WTC11 (cell line): ENCODE measurements around the gene FALEC. TPM values are rescaled to one million over a fixed set of nuclear protein-coding genes. Genes with fewer than 3 reads are reported as not detected.

ENCODE experiments used
- ATAC-seq: fragments of 200-7000 bp; cut with Tn5 transposase; 2 replicates; pipeline ENCODE4 v1.10.0; 2021; ENCODE audit warnings: mild to moderate bottlenecking, moderate library complexity
- CTCF ChIA-PET: fragments of 300-600 bp; sonication (Branson Sonifier 250); formaldehyde crosslinking; loops from one replicate; lab custom pipeline; 2021; ENCODE audit warnings: antibody characterized with exemption; lab: Charles Lee
- POLR2A ChIA-PET: fragments of 350-600 bp; sonication (Branson Sonifier 250); formaldehyde crosslinking; loops from one replicate; lab custom pipeline; 2021; ENCODE audit warnings: antibody characterized with exemption; lab: Charles Lee
- DNase-seq: peaks from one replicate; pipeline ENCODE4 v3.0.0; 2021; ENCODE audit warnings: low spot score
- H3K27ac Mint-ChIP-seq: 2 replicates; pipeline ENCODE4 v1.8.0; 2021; ENCODE audit warnings: mixed read lengths
- H3K27me3 Mint-ChIP-seq: 2 replicates; pipeline ENCODE4 v1.8.0; 2021; ENCODE audit warnings: low read depth, mild to moderate bottlenecking, moderate library complexity, mixed read lengths
- H3K36me3 Mint-ChIP-seq: 2 replicates; pipeline ENCODE4 v1.8.0; 2021; ENCODE audit warnings: mixed read lengths
- H3K4me1 Mint-ChIP-seq: 2 replicates; pipeline ENCODE4 v1.8.0; 2022; ENCODE audit warnings: mixed read lengths
- H3K4me3 Mint-ChIP-seq: 2 replicates; pipeline ENCODE4 v1.8.0; 2021; ENCODE audit warnings: mild to moderate bottlenecking, moderate library complexity, mixed read lengths
- H3K9me3 Mint-ChIP-seq: 2 replicates; pipeline ENCODE4 v1.8.0; 2021; ENCODE audit warnings: mixed read lengths
- EMX1 ChIP-seq: fragments of 250-450 bp; sonication (Bioruptor Pico); IDR thresholded peaks from 2 replicates; pipeline ENCODE4 v1.8.0; 2021; ENCODE audit warnings: mild to moderate bottlenecking
- GABPB1 ChIP-seq: sonication (generic); formaldehyde crosslinking; IDR thresholded peaks from 2 replicates; pipeline ENCODE4 v1.8.1; 2023; ENCODE audit warnings: mild to moderate bottlenecking, missing genetic modification reagents
- MYBL2 ChIP-seq: sonication (generic); formaldehyde crosslinking; IDR thresholded peaks from 2 replicates; pipeline ENCODE4 v1.8.1; 2023; ENCODE audit warnings: mild to moderate bottlenecking, moderate library complexity, missing genetic modification reagents
- NFATC4 ChIP-seq: fragments of 250-450 bp; sonication (Bioruptor Pico); IDR thresholded peaks from 2 replicates; pipeline ENCODE4 v1.9.0; 2021; ENCODE audit warnings: mild to moderate bottlenecking
- NR3C1 ChIP-seq: sonication (generic); formaldehyde crosslinking; conservative IDR thresholded peaks from 2 replicates; pipeline ENCODE4 v1.8.1; 2023; ENCODE audit warnings: low read depth, mild to moderate bottlenecking, missing genetic modification reagents
- PRRX2 ChIP-seq: fragments of 250-450 bp; sonication (Bioruptor Pico); IDR thresholded peaks from 2 replicates; pipeline ENCODE4 v1.8.0; 2021; ENCODE audit warnings: mild to moderate bottlenecking
- ZBTB21 ChIP-seq: sonication (generic); formaldehyde crosslinking; IDR thresholded peaks from 2 replicates; pipeline ENCODE4 v1.8.1; 2023; ENCODE audit warnings: mild to moderate bottlenecking, missing genetic modification reagents, borderline replicate concordance
- ZNF121 ChIP-seq: sonication (generic); formaldehyde crosslinking; IDR thresholded peaks from 2 replicates; pipeline ENCODE4 v1.8.0; 2023; ENCODE audit warnings: missing genetic modification reagents
- ZNF138 ChIP-seq: sonication (generic); formaldehyde crosslinking; conservative IDR thresholded peaks from 2 replicates; pipeline ENCODE4 v1.8.1; 2022; ENCODE audit warnings: mild to moderate bottlenecking, moderate library complexity, missing genetic modification reagents
- total RNA-seq: library from RNA; stranded (reverse); gene quantifications from 3 replicates; pipeline ENCODE4 v1.2.3, GENCODE V29; 2021
- TF ChIP-seq, protein P1 (sequence below): fragments of 200-600 bp; IDR thresholded peaks from 2 replicates; pipeline ENCODE4 v1.8.0; 2022; ENCODE audit warnings: antibody characterized with exemption
- TF ChIP-seq, protein P2 (sequence below): sonication (generic); formaldehyde crosslinking; IDR thresholded peaks from 2 replicates; pipeline ENCODE4 v1.8.1; 2023; ENCODE audit warnings: mild to moderate bottlenecking, missing genetic modification reagents
- TF ChIP-seq, protein P3 (sequence below): fragments of 250-450 bp; sonication (Bioruptor Pico); IDR thresholded peaks from 2 replicates; pipeline ENCODE4 v2.1.2; 2022; ENCODE audit warnings: mild to moderate bottlenecking, moderate library complexity
- TF ChIP-seq, protein P4 (sequence below): sonication (generic); formaldehyde crosslinking; IDR thresholded peaks from 2 replicates; pipeline ENCODE4 v1.8.1; 2022; ENCODE audit warnings: low read depth, missing genetic modification reagents, borderline replicate concordance
- TF ChIP-seq, protein P5 (sequence below): sonication (generic); formaldehyde crosslinking; IDR thresholded peaks from 2 replicates; pipeline ENCODE4 v1.8.1; 2023; ENCODE audit warnings: mild to moderate bottlenecking, missing genetic modification reagents, moderate library complexity
- TF ChIP-seq, protein P6 (sequence below): fragments of 250-450 bp; sonication (Bioruptor Pico); IDR thresholded peaks from 2 replicates; pipeline ENCODE4 v1.9.0; 2021; ENCODE audit warnings: mild to moderate bottlenecking, borderline replicate concordance

The FALEC gene
- total RNA-seq, 1 experiment from 2014 or later = 1.2 TPM

DNA sequence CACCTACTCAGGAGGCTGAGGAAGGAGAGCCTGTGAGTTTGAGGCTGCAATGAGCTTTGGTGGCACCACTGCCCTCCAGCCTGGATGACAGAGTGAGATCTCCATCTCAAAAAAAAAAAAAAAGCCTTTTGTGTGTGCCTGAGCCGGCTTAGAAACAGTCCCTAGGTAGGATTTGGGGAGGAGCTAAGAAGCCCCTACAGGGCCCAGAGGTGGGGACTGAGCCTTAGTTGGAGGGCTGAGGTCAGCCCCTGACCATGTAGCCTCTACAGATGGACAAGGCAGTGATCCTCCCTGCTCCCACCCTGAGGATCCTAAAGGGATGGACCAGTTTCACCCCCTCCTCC is 36.2 kb downstream of the FALEC start (continued):
- TF ChIP-seq, protein P1, sequence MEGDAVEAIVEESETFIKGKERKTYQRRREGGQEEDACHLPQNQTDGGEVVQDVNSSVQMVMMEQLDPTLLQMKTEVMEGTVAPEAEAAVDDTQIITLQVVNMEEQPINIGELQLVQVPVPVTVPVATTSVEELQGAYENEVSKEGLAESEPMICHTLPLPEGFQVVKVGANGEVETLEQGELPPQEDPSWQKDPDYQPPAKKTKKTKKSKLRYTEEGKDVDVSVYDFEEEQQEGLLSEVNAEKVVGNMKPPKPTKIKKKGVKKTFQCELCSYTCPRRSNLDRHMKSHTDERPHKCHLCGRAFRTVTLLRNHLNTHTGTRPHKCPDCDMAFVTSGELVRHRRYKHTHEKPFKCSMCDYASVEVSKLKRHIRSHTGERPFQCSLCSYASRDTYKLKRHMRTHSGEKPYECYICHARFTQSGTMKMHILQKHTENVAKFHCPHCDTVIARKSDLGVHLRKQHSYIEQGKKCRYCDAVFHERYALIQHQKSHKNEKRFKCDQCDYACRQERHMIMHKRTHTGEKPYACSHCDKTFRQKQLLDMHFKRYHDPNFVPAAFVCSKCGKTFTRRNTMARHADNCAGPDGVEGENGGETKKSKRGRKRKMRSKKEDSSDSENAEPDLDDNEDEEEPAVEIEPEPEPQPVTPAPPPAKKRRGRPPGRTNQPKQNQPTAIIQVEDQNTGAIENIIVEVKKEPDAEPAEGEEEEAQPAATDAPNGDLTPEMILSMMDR = no peak
- TF ChIP-seq, protein P2, sequence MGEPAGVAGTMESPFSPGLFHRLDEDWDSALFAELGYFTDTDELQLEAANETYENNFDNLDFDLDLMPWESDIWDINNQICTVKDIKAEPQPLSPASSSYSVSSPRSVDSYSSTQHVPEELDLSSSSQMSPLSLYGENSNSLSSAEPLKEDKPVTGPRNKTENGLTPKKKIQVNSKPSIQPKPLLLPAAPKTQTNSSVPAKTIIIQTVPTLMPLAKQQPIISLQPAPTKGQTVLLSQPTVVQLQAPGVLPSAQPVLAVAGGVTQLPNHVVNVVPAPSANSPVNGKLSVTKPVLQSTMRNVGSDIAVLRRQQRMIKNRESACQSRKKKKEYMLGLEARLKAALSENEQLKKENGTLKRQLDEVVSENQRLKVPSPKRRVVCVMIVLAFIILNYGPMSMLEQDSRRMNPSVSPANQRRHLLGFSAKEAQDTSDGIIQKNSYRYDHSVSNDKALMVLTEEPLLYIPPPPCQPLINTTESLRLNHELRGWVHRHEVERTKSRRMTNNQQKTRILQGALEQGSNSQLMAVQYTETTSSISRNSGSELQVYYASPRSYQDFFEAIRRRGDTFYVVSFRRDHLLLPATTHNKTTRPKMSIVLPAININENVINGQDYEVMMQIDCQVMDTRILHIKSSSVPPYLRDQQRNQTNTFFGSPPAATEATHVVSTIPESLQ (CRISPR knock-in tag) = no peak
- TF ChIP-seq ZNF121 = no peak
- TF ChIP-seq, protein P3, sequence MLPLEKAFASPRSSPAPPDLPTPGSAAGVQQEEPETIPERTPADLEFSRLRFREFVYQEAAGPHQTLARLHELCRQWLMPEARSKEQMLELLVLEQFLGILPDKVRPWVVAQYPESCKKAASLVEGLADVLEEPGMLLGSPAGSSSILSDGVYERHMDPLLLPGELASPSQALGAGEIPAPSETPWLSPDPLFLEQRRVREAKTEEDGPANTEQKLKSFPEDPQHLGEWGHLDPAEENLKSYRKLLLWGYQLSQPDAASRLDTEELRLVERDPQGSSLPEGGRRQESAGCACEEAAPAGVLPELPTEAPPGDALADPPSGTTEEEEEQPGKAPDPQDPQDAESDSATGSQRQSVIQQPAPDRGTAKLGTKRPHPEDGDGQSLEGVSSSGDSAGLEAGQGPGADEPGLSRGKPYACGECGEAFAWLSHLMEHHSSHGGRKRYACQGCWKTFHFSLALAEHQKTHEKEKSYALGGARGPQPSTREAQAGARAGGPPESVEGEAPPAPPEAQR = no peak
- no peak for TF ChIP-seq MYBL2 (CRISPR knock-in tag)
- TF ChIP-seq, protein P4, sequence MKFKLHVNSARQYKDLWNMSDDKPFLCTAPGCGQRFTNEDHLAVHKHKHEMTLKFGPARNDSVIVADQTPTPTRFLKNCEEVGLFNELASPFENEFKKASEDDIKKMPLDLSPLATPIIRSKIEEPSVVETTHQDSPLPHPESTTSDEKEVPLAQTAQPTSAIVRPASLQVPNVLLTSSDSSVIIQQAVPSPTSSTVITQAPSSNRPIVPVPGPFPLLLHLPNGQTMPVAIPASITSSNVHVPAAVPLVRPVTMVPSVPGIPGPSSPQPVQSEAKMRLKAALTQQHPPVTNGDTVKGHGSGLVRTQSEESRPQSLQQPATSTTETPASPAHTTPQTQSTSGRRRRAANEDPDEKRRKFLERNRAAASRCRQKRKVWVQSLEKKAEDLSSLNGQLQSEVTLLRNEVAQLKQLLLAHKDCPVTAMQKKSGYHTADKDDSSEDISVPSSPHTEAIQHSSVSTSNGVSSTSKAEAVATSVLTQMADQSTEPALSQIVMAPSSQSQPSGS = no peak
- TF ChIP-seq NR3C1 (CRISPR knock-in tag) = no peak
- no peak for TF ChIP-seq ZNF138 (CRISPR knock-in tag)
- TF ChIP-seq, protein P5, sequence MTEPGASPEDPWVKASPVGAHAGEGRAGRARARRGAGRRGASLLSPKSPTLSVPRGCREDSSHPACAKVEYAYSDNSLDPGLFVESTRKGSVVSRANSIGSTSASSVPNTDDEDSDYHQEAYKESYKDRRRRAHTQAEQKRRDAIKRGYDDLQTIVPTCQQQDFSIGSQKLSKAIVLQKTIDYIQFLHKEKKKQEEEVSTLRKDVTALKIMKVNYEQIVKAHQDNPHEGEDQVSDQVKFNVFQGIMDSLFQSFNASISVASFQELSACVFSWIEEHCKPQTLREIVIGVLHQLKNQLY (CRISPR knock-in tag) = no peak
- TF ChIP-seq NFATC4 = no peak

DNA sequence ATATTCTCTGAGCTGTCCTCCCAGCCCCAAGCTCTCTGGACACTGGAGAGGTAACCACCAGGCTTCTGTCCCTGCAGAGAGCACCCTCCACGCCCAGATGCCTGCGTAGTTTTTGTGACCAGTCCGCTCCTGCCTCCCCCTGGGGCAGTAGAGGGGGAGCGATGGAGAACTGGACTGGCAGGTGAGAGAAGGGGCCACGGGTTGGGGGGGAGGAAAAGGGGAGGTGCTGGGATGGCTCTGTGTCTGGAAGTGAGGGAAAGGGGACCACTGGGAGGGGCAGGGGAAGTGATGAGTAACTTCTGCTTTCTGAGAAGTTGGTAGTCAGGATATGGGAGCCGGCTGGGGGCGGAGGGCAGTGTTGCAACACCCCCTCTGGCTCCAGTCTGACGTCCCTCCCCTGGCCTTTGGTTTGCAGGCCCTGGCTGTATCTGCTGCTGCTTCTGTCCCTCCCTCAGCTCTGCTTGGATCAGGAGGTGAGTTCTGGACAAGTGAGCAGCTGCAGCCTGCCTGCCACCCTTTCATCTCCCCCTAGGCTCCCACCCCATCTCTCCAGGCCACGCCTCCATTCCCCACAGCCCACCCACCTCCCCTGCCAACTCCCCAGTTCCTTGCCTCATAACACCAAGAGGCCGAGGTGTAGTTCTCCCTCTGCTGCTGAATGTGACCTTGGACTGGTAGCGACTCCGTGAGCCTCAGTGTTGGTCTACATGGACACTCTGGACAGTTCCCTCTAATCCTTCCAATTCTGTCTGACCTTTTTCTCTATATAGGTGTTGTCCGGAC is 36.8 kb downstream of the FALEC start:
- TF ChIP-seq, protein P3 = no peak
- TF ChIP-seq GABPB1 = peak; percentile 53; the same call in 1 of the 2 replicates
- no peaks in the 10 kb centered on the region for H3K9me3 Mint-ChIP-seq
- no peak for DNase-seq
- H3K27ac Mint-ChIP-seq = no peak overlapping the region
- H3K4me1 Mint-ChIP-seq = peaks cover 35% of the 10 kb centered on the region
- ChIA-PET CTCF (interaction anchor here (0.6 to 8.2 kb wide), 4 partner anchors 8 to 261 kb away, joined by 3 to 124 read pairs (median 50); no protein-coding TSS in a partner anchor), POLR2A (interaction anchor here (0.7 kb wide), 1 partner anchor 13 kb away, joined by 4 read pairs; no protein-coding TSS in a partner anchor)
- ATAC-seq = no peak; the same call in 1 of the 2 replicates
- H3K27me3 Mint-ChIP-seq = peaks cover 32% of the 10 kb centered on the region
- no peak overlapping the region for H3K4me3 Mint-ChIP-seq
- H3K36me3 Mint-ChIP-seq = peaks cover 4% of the 10 kb centered on the region; the same call in 1 of the 2 replicates

DNA sequence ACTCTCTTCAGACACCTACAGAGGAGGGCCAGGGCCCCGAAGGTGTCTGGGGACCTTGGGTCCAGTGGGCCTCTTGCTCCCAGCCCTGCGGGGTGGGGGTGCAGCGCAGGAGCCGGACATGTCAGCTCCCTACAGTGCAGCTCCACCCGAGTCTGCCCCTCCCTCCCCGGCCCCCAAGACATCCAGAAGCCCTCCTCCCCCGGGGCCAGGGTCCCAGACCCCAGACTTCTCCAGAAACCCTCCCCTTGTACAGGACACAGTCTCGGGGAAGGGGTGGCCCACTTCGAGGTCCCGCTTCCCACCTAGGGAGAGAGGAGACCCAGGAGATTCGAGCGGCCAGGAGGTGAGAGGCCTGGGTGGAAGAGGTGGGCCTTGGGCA is 37.3 kb downstream of the FALEC start:
- Mint-ChIP-seq H3K4me3 (no peak overlapping the region), H3K9me3 (no peaks in the 10 kb centered on the region), H3K4me1 (peaks cover 35% of the 10 kb centered on the region), H3K36me3 (peaks cover 4% of the 10 kb centered on the region; the same call in 1 of the 2 replicates), H3K27me3 (peaks cover 29% of the 10 kb centered on the region), H3K27ac (no peak overlapping the region)
- DNase-seq (no peak), ATAC-seq (no peak)
- CTCF ChIA-PET = interaction anchor here (1.1 to 8.2 kb wide), 3 partner anchors 7 to 18 kb away, joined by 4 to 124 read pairs (median 97); no protein-coding TSS in a partner anchor
- POLR2A ChIA-PET = no interaction called here
- TF ChIP-seq, protein P6, sequence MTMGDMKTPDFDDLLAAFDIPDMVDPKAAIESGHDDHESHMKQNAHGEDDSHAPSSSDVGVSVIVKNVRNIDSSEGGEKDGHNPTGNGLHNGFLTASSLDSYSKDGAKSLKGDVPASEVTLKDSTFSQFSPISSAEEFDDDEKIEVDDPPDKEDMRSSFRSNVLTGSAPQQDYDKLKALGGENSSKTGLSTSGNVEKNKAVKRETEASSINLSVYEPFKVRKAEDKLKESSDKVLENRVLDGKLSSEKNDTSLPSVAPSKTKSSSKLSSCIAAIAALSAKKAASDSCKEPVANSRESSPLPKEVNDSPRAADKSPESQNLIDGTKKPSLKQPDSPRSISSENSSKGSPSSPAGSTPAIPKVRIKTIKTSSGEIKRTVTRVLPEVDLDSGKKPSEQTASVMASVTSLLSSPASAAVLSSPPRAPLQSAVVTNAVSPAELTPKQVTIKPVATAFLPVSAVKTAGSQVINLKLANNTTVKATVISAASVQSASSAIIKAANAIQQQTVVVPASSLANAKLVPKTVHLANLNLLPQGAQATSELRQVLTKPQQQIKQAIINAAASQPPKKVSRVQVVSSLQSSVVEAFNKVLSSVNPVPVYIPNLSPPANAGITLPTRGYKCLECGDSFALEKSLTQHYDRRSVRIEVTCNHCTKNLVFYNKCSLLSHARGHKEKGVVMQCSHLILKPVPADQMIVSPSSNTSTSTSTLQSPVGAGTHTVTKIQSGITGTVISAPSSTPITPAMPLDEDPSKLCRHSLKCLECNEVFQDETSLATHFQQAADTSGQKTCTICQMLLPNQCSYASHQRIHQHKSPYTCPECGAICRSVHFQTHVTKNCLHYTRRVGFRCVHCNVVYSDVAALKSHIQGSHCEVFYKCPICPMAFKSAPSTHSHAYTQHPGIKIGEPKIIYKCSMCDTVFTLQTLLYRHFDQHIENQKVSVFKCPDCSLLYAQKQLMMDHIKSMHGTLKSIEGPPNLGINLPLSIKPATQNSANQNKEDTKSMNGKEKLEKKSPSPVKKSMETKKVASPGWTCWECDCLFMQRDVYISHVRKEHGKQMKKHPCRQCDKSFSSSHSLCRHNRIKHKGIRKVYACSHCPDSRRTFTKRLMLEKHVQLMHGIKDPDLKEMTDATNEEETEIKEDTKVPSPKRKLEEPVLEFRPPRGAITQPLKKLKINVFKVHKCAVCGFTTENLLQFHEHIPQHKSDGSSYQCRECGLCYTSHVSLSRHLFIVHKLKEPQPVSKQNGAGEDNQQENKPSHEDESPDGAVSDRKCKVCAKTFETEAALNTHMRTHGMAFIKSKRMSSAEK = no peak
- TF ChIP-seq PRRX2 (CRISPR knock-in tag) (no peak), ZBTB21 (CRISPR knock-in tag) (no peak), EMX1 (no peak)
